GM06990 (cell line): ENCODE results near the gene RALGDS.

Experiments used
- DNase-seq: peaks from one replicate; pipeline ENCODE4 v3.0.0-alpha.2; 2011; ENCODE audit not compliant: insufficient read length; ENCODE audit errors: extremely low read depth
- H3K27me3 ChIP-seq: replicated peaks from 2 replicates; pipeline ENCODE4 v1.6.0; 2011; ENCODE audit warnings: low read length; ENCODE audit not compliant: control insufficient read depth, insufficient read depth
- H3K36me3 ChIP-seq: 2 replicates; pipeline ENCODE4 v1.5.1; 2011; ENCODE audit warnings: low read length; ENCODE audit not compliant: control insufficient read depth, insufficient read depth
- H3K4me3 ChIP-seq: replicated peaks from 2 replicates; pipeline ENCODE4 v1.5.1; 2011; ENCODE audit warnings: low read depth, mild to moderate bottlenecking, control low read depth, low read length
- CTCF ChIP-seq: IDR thresholded peaks from 2 replicates; pipeline ENCODE4 v1.5.1; 2011; ENCODE audit warnings: low read length, control low read depth, mild to moderate bottlenecking, inconsistent platforms; ENCODE audit not compliant: insufficient read depth, poor library complexity, severe bottlenecking

Gene RALGDS

GRCh38 chr9:133108794-133109641 lies 12.0 kb downstream of the RALGDS start:
- no peak overlapping the region for H3K4me3 ChIP-seq
- TF ChIP-seq CTCF, result no peak
- no peaks in the 10 kb centered on the region for H3K27me3 ChIP-seq
- H3K36me3 ChIP-seq, result peaks cover 41% of the 10 kb centered on the region
- DNase-seq, result no peak

GRCh38 chr9:133107961-133108793 lies 12.9 kb downstream of the RALGDS start:
- no peak for DNase-seq
- Histone ChIP-seq H3K27me3 (no peaks in the 10 kb centered on the region), H3K36me3 (peaks cover 48% of the 10 kb centered on the region), H3K4me3 (no peak overlapping the region)
- TF ChIP-seq CTCF, result no peak

- no peaks in the 10 kb centered on the region for H3K27me3 ChIP-seq
- no peak overlapping the region for H3K4me3 ChIP-seq
- H3K36me3 ChIP-seq, result peaks cover 54% of the 10 kb centered on the region
- TF ChIP-seq CTCF, result no peak
- no peak for DNase-seq
Observed at GRCh38 chr9:133107245-133107722, 13.8 kb downstream of the RALGDS start.

GRCh38 chr9:133106511-133107244 lies 14.4 kb downstream of the RALGDS start:
- no peak for TF ChIP-seq CTCF
- H3K4me3 ChIP-seq, result no peak overlapping the region
- H3K36me3 ChIP-seq, result peaks cover 56% of the 10 kb centered on the region
- no peaks in the 10 kb centered on the region for H3K27me3 ChIP-seq
- no peak for DNase-seq

- TF ChIP-seq CTCF, result no peak
- no peak for DNase-seq
- Histone ChIP-seq H3K36me3 (peaks cover 65% of the 10 kb centered on the region), H3K27me3 (no peaks in the 10 kb centered on the region), H3K4me3 (no peak overlapping the region)
Observed at GRCh38 chr9:133105461-133105770, 15.6 kb downstream of the RALGDS start.
